ENCODE measurements around the gene SLC2A4RG.
"Not testable (repeated sequence)": the region's sequence is repeated elsewhere in the genome, so short reads cannot be mapped to it uniquely, and the experiment has no call there.

SLC2A4RG gene

DNA sequence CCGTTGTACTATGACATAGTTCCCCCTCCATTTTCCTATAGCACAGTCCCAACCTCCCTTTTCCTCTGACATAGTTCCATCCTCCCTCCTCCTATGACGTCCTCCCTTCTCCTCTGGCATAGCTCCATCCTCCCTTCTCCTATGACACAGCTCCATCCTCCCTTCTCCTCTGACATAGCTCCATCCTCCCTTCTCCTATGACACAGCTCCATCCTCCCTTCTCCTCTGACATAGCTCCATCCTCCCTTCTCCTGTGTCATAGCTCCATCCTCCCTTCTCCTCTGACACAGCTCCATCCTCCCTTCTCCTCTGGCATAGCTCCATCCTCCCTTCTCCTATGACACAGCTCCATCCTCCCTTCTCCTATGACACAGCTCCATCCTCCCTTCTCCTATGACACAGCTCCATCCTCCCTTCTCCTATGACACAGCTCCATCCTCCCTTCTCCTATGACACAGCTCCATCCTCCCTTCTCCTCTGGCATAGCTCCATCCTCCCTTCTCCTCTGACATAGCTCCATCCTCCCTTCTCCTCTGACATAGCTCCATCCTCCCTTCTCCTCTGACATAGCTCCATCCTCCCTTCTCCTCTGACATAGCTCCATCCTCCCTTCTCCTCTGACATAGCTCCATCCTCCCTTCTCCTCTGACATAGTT is 16.5 kb upstream of the SLC2A4RG start:
- DNase-seq = not testable (repeated sequence)

DNA sequence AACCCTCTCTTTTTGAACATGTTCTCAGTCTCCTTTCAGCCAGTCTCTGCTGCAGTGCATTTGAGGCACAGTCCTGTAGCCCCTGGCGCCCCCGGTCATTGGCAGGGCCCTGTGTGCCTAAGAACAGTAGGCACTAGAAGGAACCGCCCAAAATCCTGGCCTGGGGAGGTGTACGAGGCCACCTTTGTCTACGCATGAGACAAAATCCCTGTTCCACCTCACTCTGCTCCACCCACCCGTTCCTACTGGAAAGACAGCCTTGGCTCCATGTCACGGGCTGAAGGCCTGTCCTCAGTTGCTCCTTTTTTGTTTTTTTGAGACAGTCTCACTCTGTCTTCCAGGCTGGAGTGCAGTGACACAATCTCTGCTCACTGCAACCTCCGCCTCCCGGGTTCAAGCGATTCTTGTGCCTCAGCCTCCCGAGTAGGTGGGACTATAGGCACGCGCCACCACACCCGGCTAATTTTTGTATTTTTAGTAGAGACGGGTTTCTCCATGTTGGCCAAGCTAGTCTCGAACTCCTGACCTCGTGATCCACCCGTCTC is 9.3 kb upstream of the SLC2A4RG start:
- not testable (repeated sequence) for DNase-seq

- no peak for DNase-seq
Measured at GRCh38 chr20:63731410-63731809, 8.2 kb upstream of the SLC2A4RG start.

- DNase-seq = no peak
Measured at GRCh38 chr20:63732118-63733095, 7.2 kb upstream of the SLC2A4RG start.

DNA sequence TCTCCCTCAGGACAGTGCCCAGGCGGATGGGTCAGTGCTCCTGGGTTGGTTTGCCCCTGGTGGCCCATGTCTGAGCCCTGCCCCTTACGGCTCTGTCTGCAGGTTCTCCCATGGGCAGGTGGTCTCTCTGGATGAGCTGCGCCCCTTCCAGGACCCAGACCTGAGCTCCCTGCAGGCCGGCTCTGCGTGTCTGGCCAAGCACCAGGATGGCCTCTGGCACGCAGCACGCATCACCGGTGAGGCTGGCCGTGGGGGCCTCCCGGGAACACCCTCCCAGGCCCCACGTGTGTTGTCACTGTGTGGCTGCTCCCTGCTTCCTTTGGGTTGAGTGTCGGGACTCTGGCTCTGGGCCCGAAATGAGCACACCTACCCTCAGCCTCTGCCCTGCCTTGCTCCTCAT is 6.5 kb upstream of the SLC2A4RG start:
- DNase-seq = no peak

GRCh38 chr20:63733579-63734081 is 5.9 kb upstream of the SLC2A4RG start:
- DNase-seq = no peak

DNA sequence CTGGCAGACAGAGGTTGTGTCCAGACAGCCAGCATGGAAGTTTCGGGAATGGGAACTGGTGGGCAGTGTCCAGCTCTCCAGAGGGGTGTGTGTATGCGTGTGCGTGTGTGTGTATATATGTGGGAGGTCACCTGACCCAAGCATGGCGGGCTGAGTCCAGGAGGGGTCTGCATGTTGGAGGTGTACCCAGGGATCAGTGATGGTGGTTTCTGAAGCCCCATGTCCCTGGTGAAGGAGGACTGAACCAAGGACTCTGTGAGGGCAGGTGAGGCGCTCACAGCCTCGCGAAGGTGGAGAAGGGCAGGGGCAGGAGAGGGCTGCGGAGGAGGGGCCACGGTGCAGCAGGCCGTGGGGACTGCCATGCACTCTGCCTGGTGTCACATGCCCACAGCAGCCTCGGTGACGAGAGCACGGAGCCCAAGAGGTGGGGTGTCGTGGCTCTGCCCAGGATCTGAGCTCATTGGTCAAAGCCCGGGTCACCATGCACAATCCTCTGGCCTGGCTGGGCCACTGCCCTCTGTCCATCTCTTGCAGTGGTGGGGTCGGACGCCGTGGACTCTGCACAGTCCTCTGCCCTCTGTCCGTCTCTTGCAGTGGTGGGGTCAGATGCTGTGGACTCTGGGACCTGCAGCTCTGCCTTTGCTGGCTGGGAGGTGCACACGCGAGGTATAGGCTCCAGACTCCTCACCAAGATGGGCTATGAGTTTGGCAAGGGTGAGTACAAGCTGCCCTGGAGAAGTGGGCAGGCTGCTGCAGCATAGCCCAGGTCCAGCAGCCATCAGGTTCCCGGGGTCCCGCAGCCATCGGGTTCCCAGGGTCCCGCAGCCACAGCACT is 5.2 kb upstream of the SLC2A4RG start:
- no peak for DNase-seq

DNA sequence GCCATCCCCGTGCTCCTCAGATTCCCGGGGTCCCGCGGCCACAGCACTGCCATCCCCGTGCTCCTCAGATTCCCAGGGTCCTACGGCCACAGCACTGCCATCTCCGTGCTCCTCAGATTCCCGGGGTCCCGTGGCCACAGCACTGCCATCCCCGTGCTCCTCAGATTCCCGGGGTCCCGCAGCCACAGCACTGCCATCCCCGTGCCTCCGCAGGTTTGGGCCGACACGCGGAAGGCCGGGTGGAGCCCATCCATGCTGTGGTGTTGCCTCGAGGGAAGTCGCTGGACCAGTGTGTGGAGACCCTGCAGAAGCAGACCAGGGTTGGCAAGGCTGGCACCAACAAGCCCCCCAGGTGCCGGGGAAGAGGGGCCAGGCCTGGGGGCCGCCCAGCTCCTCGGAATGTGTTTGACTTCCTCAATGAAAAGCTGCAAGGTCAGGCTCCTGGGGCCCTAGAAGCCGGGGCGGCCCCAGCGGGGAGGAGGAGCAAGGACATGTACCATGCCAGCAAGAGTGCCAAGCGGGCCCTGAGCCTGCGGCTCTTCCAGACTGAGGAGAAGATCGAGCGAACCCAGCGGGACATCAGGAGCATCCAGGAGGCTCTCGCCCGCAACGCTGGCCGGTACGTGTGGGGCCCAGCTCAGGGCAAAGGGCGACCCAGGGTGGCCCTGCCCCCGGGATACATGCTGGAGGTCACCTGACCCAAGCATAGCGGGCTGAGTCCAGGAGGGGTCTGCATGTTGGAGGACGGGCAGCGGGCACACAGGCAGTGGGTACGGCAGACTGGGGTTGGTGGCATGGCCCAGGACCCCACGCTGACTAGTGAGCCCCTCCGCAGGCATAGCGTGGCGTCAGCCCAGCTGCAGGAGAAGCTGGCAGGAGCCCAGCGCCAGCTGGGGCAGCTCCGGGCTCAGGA is 4.4 kb upstream of the SLC2A4RG start:
- DNase-seq = no peak

DNA sequence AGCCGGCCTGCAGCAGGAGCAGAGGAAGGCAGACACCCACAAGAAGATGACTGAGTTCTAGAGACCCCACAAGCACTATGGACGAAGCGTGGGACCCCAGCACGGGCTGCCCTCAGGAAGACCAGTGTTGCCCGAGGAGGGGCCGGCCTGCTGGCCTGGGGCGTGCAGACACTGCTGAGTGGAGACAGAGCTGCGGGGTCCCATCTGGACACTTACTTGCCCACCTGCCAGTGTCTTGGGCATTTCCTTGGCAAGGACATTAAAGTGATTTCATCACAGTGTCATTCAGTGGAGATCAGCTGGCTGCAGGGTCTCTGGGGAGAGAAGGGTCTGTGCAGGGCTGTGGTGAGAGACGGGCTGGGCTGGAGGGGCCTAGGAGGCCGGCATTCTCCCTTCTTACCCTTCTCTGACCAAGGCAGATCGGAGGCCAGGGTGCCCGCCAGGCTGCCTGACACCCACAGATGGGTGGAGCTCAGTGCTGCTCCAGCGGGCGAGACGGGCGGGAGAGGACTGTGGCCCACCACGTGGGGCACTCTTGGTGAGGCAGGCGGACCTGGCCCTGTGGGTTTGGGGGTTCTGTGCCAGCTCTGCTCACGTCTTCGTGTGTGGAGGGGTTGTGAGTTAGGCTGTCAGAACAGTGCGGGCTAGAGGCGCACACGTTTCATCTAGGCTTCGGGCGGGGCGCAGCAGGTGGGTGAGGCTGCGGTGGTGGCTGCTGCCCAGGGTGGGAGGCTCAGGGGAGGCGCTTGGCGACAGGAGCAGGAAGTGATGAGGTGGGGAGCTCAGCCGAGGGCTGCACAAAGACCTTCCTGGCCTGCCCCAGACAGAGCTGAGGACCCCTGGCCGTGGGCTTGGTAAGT is 3.5 kb upstream of the SLC2A4RG start, which contains the start of gene LIME1:
Gene LIME1 (plus strand): TSS at position 806 of the 860 bp plus-strand sequence. CDS start 886 bp downstream, outside the sequence.
- no peak for DNase-seq

GRCh38 chr20:63736893-63737694 is 2.5 kb upstream of the SLC2A4RG start:
- no peak for DNase-seq

DNA sequence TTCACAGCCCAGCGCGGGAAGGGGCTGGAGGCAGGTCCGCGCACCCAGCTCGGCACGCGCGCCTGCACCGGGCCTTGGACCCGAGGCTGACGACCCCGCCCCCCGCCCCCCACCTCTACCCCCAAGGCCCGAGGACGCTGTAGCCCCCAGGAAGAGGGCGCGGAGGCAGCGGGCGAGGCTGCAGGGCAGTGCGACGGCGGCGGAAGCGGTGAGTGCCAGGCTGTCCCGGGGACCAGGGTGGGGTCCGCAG is 2.0 kb upstream of the SLC2A4RG start:
- DNase-seq = no peak

DNA sequence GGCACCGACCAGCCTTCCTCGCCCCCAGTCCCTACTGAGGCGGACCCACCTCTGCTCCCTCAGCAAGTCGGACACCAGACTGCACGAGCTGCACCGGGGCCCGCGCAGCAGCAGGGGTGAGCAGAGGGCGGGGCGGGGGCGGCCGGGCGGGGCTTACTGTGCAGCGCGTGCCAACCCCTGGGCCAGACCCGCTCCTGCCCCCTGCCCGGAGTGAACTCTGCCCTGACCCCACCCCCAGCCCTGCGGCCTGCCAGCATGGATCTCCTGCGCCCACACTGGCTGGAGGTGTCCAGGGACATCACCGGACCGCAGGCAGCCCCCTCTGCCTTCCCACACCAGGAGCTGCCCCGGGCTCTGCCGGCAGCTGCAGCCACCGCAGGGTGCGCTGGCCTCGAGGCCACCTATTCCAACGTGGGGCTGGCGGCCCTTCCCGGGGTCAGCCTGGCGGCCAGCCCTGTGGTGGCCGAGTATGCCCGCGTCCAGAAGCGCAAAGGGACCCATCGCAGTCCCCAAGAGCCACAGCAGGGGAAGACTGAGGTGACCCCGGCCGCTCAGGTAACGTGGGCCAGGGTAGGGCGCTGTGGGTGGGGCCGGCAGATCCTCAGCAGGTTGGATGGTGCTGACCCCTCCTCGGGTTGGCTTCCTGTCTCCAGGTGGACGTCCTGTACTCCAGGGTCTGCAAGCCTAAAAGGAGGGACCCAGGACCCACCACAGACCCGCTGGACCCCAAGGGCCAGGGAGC is 1.5 kb upstream of the SLC2A4RG start:
- no peak for DNase-seq

GRCh38 chr20:63738687-63739129 is 868 bp upstream of the SLC2A4RG start:
- no peak for DNase-seq

- no peak for DNase-seq
Measured at GRCh38 chr20:63740070-63740626, 572 bp downstream of the SLC2A4RG start.

DNA sequence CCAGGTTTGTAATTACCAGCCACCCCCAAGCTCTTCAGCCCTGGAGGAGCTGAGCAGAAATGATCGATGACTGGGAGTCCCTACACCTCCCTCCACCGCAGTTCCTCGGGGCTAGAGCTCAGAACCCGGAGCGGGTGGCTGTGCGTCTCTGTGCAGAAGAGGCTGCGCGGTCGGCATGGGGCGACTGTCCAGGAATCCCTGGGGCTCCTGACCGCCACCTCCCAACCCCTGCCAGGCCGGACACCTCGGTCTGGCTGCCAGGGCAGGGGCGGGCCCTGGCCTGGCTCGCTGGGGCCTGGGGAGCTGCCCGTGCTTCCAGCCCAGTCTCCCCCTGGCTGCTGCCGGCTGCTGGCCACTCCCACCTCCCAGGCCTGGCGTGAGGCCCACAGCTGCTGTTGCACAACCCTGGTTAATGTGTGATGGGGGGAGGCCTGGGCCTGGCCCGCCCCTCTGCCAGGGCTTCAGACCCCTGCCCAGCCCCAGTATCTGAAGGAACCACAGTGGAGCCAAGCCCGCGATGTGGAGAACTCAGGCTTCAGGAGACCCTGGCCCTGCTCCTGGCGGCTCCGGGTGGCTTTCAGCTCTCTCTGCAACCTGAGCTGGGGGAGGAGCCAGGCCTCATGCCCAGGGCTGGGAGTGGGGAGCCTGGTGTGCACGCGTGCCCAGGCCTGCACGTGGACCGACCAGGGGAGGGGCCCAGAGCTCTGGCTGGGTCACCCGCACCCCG is 1.2 kb downstream of the SLC2A4RG start:
- DNase-seq = no peak

DNA sequence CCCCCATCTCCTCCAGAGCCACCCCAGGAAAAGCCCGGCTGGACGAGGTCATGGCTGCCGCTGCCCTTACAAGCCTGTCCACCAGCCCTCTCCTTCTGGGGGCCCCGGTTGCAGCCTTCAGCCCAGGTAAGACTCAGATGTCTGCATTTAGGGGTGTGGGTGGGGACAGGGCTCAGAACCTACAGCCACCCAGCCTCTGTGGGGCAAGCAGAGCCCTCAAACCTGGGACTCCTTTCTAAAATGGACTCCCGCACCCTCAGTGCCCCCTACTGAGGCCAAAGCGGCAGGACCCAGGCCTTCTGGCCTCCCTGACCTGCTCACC is 1.7 kb downstream of the SLC2A4RG start:
- DNase-seq = no peak

- DNase-seq = no peak
Measured at GRCh38 chr20:63741676-63742380, 2.3 kb downstream of the SLC2A4RG start.

Measured in NCI-H2081 treated with DMSO at 0.1 percent for 48 hours (cell line).